SK-N-SH (cell line): ENCODE measurements around the gene HDAC4. TPM values are rescaled to one million over a fixed set of nuclear protein-coding genes. Genes with fewer than 3 reads are reported as not detected.

Source experiments
- CTCF ChIA-PET: fragments of 300-600, 350-600 bp; formaldehyde crosslinking; extraction: SDS; loops from one replicate; lab custom pipeline; 2021; lab: Yijun Ruan, JAX
- POLR2A ChIA-PET: fragments of 350-600 bp; sonication (Branson Sonifier 250); formaldehyde crosslinking; extraction: SDS; loops from one replicate; lab custom pipeline; 2020; ENCODE audit warnings: antibody characterized with exemption, inconsistent platforms; lab: Yijun Ruan, JAX
- DNase-seq: peaks from one replicate; pipeline ENCODE4 v3.0.0; 2012
- H2AFZ ChIP-seq: fragments of 200-600 bp; sonication (generic); 2 replicates; pipeline ENCODE4 v1.8.1; 2016; ENCODE audit warnings: antibody characterized with exemption, mild to moderate bottlenecking, low read depth
- H3F3A ChIP-seq: fragments of 200-600 bp; sonication (generic); replicated peaks from 2 replicates; pipeline ENCODE3; 2016; ENCODE audit warnings: antibody characterized with exemption, mild to moderate bottlenecking; ENCODE audit not compliant: insufficient read depth
- H3K27ac ChIP-seq, 2 experiments: fragments of 200-500 bp in 1 of 2; fragments of 200-600 bp in 1 of 2; sonication (Bioruptor generic) in 1 of 2; sonication (generic), shearing (Covaris generic) in 1 of 2; 2 replicates each; pipeline versions ENCODE4 v1.5.1 to v1.6.1; 2014 to 2016; ENCODE audit warnings: low read depth in 2 of 2, inconsistent platforms in 1 of 2, low read length in 1 of 2, mild to moderate bottlenecking in 1 of 2, mixed read lengths in 1 of 2
- H3K27me3 ChIP-seq: fragments of 200-600 bp; sonication (generic), shearing (Covaris generic); 2 replicates; pipeline ENCODE4 v1.6.1; 2016; ENCODE audit warnings: mixed run types; ENCODE audit not compliant: insufficient read depth
- H3K36me3 ChIP-seq, 2 experiments: fragments of 200-500 bp in 1 of 2; fragments of 200-600 bp in 1 of 2; sonication (Bioruptor generic) in 1 of 2; sonication (generic) in 1 of 2; replicated peaks in 1 of 2; 2 replicates each; pipeline versions ENCODE3 to v1.5.1; 2014 to 2016; ENCODE audit warnings: low read length in 1 of 2, mild to moderate bottlenecking in 1 of 2; ENCODE audit not compliant: insufficient read depth in 2 of 2, control insufficient read depth in 1 of 2
- H3K4me1 ChIP-seq, 2 experiments: fragments of 200-500 bp in 1 of 2; fragments of 200-600 bp in 1 of 2; sonication (Bioruptor generic) in 1 of 2; sonication (generic), shearing (Covaris generic) in 1 of 2; 2 replicates each; pipeline versions ENCODE4 v1.5.1 to v1.6.1; 2014 to 2016; ENCODE audit warnings: low read depth in 1 of 2, low read length in 1 of 2, mixed run types in 1 of 2; ENCODE audit not compliant: insufficient read depth in 2 of 2, control insufficient read depth in 1 of 2
- H3K4me2 ChIP-seq: fragments of 200-600 bp; sonication (generic), shearing (Covaris generic); 2 replicates; pipeline ENCODE4 v1.6.1; 2017; ENCODE audit warnings: mixed run types
- H3K4me3 ChIP-seq, 2 experiments: fragments of 200-500 bp in 1 of 2; fragments of 200-600 bp in 1 of 2; sonication (Bioruptor generic) in 1 of 2; sonication (generic), shearing (Covaris generic) in 1 of 2; 2 replicates each; pipeline versions ENCODE4 v1.5.1 to v1.8.1; 2014 to 2016; ENCODE audit warnings: low read depth in 2 of 2, inconsistent platforms in 1 of 2, low read length in 1 of 2, mild to moderate bottlenecking in 1 of 2, mixed read lengths in 1 of 2, moderate library complexity in 1 of 2
- H3K79me2 ChIP-seq: fragments of 200-600 bp; sonication (generic); 2 replicates; pipeline ENCODE4 v1.8.1; 2017; ENCODE audit warnings: mild to moderate bottlenecking; ENCODE audit not compliant: insufficient read depth
- H3K9ac ChIP-seq: fragments of 200-600 bp; sonication (generic); 2 replicates; pipeline ENCODE4 v1.6.1; 2017; ENCODE audit warnings: mixed run types
- H3K9me2 ChIP-seq: fragments of 200-600 bp; sonication (generic); 2 replicates; pipeline ENCODE4 v1.6.1; 2017; ENCODE audit warnings: mixed run types
- H3K9me3 ChIP-seq: fragments of 200-600 bp; sonication (generic); 2 replicates; pipeline ENCODE4 v1.6.1; 2017; ENCODE audit warnings: mixed run types, mild to moderate bottlenecking, moderate library complexity
- H4K20me1 ChIP-seq: fragments of 200-600 bp; sonication (generic); 2 replicates; pipeline ENCODE4 v1.6.1; 2017; ENCODE audit warnings: mild to moderate bottlenecking, mixed run types; ENCODE audit not compliant: insufficient read depth
- EP300 ChIP-seq, 2 experiments: IDR thresholded peaks; 2 replicates each; pipeline versions ENCODE4 v1.4.0 to v1.6.1; 2012; ENCODE audit warnings: borderline replicate concordance in 1 of 2, low read depth in 1 of 2, low read length in 1 of 2
- FOSL2 ChIP-seq: IDR thresholded peaks from 2 replicates; pipeline ENCODE4 v1.4.0; 2012; ENCODE audit warnings: low read depth, mild to moderate bottlenecking, moderate library complexity, borderline replicate concordance
- FOXM1 ChIP-seq: IDR thresholded peaks from 2 replicates; pipeline ENCODE4 v1.4.0; 2012; ENCODE audit warnings: low read depth, mild to moderate bottlenecking
- GABPA ChIP-seq: IDR thresholded peaks from 2 replicates; pipeline ENCODE4 v1.4.0; 2012; ENCODE audit warnings: low read depth, mild to moderate bottlenecking
- GATA2 ChIP-seq: sonication (generic); formaldehyde crosslinking; IDR thresholded peaks from 2 replicates; pipeline ENCODE4 v1.5.0; 2020; ENCODE audit warnings: mild to moderate bottlenecking, missing genetic modification reagents
- JUND ChIP-seq: IDR thresholded peaks from 2 replicates; pipeline ENCODE4 v1.4.0; 2012
- NFIC ChIP-seq: IDR thresholded peaks from 2 replicates; pipeline ENCODE4 v1.4.0; 2012; ENCODE audit warnings: borderline replicate concordance
- NRF1 ChIP-seq: IDR thresholded peaks from 2 replicates; pipeline ENCODE4 v1.6.1; 2012; ENCODE audit warnings: low read depth, mild to moderate bottlenecking, low read length
- POLR2AphosphoS5 ChIP-seq: IDR thresholded peaks from 2 replicates; pipeline ENCODE4 v1.6.1; 2012; ENCODE audit warnings: low read depth, low read length
- RCOR1 ChIP-seq: fragments of 150-350 bp; IDR thresholded peaks from 2 replicates; pipeline ENCODE4 v1.6.1; 2017; ENCODE audit warnings: antibody characterized with exemption, low read length
- RFX5 ChIP-seq: IDR thresholded peaks from 2 replicates; pipeline ENCODE4 v1.6.1; 2012; ENCODE audit warnings: mild to moderate bottlenecking, improper control_type of control experiment, low read length
- SIN3A ChIP-seq: IDR thresholded peaks from 2 replicates; pipeline ENCODE4 v1.6.1; 2012; ENCODE audit warnings: low read depth, mild to moderate bottlenecking, low read length, moderate library complexity, borderline replicate concordance
- SMC3 ChIP-seq: IDR thresholded peaks from 2 replicates; pipeline ENCODE4 v1.6.1; 2012; ENCODE audit warnings: low read depth, low read length, improper control_type of control experiment
- TAF1 ChIP-seq: IDR thresholded peaks from 2 replicates; pipeline ENCODE4 v1.6.1; 2012; ENCODE audit warnings: low read depth, mild to moderate bottlenecking, low read length, moderate library complexity, borderline replicate concordance
- TCF12 ChIP-seq: IDR thresholded peaks from 2 replicates; pipeline ENCODE4 v1.4.0; 2012
- TEAD4 ChIP-seq: IDR thresholded peaks from 2 replicates; pipeline ENCODE4 v1.4.0; 2012; ENCODE audit warnings: mild to moderate bottlenecking, borderline replicate concordance; ENCODE audit not compliant: insufficient read depth
- WGBS: methylation state at CpG from one replicate; pipeline ENCODE4 v1.1.6; 2017; ENCODE audit warnings: low lambda C conversion rate; 5-methylcytosine and 5-hydroxymethylcytosine counted together
- polyA plus RNA-seq, 3 experiments: library from polyadenylated mRNA; depleted of rRNA; stranded (reverse); fragments of >200 nt; gene quantifications; 2 replicates each; pipeline ENCODE4 v1.2.3, GENCODE V29; 2012
- TF ChIP-seq, protein P1 (sequence below): fragments of 200-600 bp; sonication (generic); IDR thresholded peaks from 2 replicates; pipeline ENCODE4 v1.6.1; 2017; ENCODE audit warnings: antibody characterized with exemption, mild to moderate bottlenecking, moderate library complexity
- TF ChIP-seq, protein P2 (sequence below): IDR thresholded peaks from 2 replicates; pipeline ENCODE4 v1.4.0; 2012; ENCODE audit warnings: low read depth, borderline replicate concordance
- TF ChIP-seq, protein P3 (sequence below): fragments of 150-350 bp; IDR thresholded peaks from 2 replicates; pipeline ENCODE4 v1.6.1; 2016; ENCODE audit warnings: mild to moderate bottlenecking, low read depth, low read length
- TF ChIP-seq, protein P4 (sequence below): IDR thresholded peaks from 2 replicates; pipeline ENCODE4 v1.6.1; 2012; ENCODE audit warnings: mild to moderate bottlenecking, low read depth, low read length, moderate library complexity
- TF ChIP-seq, protein P5 (sequence below): IDR thresholded peaks from 2 replicates; pipeline ENCODE4 v1.4.0; 2012; ENCODE audit warnings: low read depth

HDAC4 gene
- polyA plus RNA-seq, 1 of the 3 experiments (the other 2 are of a cell fraction), result 5.5 TPM

DNA sequence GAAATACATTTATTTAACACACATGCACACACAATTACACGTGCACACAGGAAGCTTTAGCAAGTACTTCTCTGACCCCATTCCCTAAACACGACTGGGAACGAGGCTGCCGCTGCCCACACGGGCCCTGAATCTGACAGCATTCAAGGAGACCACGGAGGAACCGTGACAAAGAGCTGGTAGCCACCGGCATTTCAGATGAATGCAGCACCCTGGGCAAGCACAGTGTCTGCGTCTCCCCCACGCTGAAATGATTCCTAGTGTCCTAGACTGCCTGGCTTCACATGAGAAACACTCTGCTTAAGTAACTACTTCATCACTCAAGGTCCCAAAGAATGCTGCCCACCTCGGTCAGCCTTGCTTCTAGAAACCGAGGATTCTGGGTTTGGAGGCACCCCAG is 95.0 kb downstream of the HDAC4 start:
- 95% methylated on average over 9 of the region's 12 CpGs for WGBS
- Histone ChIP-seq H3K27ac (peak overlapping the region in 1 of 2 experiments; percentile 76; a peak in 2 of 4 replicates), H3K36me3 (no peaks in the 10 kb centered on the region), H3K9me3 (no peaks in the 10 kb centered on the region), H2AFZ (no peak overlapping the region), H4K20me1 (0 out of 2 replicates have a peak, but pooled peaks cover 4% of the 10 kb centered on the region), H3K4me3 (no peak overlapping the region), H3K79me2 (no peaks in the 10 kb centered on the region), H3K9me2 (no peaks in the 10 kb centered on the region), H3K27me3 (no peaks in the 10 kb centered on the region), H3K4me2 (no peak overlapping the region), H3K9ac (no peak overlapping the region), H3K4me1 (peaks cover 0 to 95% of the 10 kb centered on the region in 2 experiments; a peak in 3 of 4 replicates), H3F3A (no peaks in the 10 kb centered on the region)
- no peak for DNase-seq
- TF ChIP-seq GABPA (no peak), TEAD4 (no peak), GATA2 (no peak), NFIC (no peak), RCOR1 (no peak), NRF1 (no peak), JUND (no peak), SIN3A (no peak), FOSL2 (no peak), TCF12 (no peak)
- TF ChIP-seq, protein P1, sequence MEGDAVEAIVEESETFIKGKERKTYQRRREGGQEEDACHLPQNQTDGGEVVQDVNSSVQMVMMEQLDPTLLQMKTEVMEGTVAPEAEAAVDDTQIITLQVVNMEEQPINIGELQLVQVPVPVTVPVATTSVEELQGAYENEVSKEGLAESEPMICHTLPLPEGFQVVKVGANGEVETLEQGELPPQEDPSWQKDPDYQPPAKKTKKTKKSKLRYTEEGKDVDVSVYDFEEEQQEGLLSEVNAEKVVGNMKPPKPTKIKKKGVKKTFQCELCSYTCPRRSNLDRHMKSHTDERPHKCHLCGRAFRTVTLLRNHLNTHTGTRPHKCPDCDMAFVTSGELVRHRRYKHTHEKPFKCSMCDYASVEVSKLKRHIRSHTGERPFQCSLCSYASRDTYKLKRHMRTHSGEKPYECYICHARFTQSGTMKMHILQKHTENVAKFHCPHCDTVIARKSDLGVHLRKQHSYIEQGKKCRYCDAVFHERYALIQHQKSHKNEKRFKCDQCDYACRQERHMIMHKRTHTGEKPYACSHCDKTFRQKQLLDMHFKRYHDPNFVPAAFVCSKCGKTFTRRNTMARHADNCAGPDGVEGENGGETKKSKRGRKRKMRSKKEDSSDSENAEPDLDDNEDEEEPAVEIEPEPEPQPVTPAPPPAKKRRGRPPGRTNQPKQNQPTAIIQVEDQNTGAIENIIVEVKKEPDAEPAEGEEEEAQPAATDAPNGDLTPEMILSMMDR, result no peak
- TF ChIP-seq, protein P2, sequence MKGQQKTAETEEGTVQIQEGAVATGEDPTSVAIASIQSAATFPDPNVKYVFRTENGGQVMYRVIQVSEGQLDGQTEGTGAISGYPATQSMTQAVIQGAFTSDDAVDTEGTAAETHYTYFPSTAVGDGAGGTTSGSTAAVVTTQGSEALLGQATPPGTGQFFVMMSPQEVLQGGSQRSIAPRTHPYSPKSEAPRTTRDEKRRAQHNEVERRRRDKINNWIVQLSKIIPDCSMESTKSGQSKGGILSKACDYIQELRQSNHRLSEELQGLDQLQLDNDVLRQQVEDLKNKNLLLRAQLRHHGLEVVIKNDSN, result no peak
- TF ChIP-seq, protein P3, sequence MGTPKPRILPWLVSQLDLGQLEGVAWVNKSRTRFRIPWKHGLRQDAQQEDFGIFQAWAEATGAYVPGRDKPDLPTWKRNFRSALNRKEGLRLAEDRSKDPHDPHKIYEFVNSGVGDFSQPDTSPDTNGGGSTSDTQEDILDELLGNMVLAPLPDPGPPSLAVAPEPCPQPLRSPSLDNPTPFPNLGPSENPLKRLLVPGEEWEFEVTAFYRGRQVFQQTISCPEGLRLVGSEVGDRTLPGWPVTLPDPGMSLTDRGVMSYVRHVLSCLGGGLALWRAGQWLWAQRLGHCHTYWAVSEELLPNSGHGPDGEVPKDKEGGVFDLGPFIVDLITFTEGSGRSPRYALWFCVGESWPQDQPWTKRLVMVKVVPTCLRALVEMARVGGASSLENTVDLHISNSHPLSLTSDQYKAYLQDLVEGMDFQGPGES, result no peak
- POLR2A ChIA-PET, result no interaction called here
- CTCF ChIA-PET, result interaction anchor here (0.6 to 2.3 kb wide), 2 partner anchors 21 to 62 kb away, joined by 3 to 8 read pairs; no protein-coding TSS in a partner anchor

DNA sequence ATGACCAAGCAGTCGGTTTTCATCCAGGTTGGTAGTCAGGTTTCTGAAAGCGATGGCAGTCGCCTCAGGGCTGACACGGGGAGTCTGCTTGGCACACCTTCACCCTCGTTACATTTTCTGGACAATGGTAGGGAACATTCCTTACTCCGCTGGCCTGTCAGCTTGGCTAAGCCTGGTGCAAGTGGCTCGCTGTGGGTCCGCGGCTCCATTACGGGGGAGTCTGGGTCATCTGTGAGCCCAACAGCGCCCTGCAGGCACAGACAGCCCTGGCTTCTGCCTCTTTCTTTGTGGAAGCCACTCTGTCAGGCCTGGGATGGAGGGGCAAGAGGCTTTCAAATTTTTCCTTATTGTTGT is 95.6 kb downstream of the HDAC4 start:
- Histone ChIP-seq H3F3A (no peaks in the 10 kb centered on the region), H3K4me1 (peaks cover 0 to 95% of the 10 kb centered on the region in 2 experiments; a peak in 3 of 4 replicates), H3K4me3 (no peak overlapping the region), H3K27me3 (no peaks in the 10 kb centered on the region), H3K9me2 (no peaks in the 10 kb centered on the region), H3K79me2 (no peaks in the 10 kb centered on the region), H3K36me3 (no peaks in the 10 kb centered on the region), H3K9me3 (no peaks in the 10 kb centered on the region), H2AFZ (no peak overlapping the region), H3K9ac (no peak overlapping the region), H3K27ac (peak overlapping the region in 1 of 2 experiments; percentile 76; a peak in 2 of 4 replicates), H3K4me2 (no peak overlapping the region), H4K20me1 (0 out of 2 replicates have a peak, but pooled peaks cover 4% of the 10 kb centered on the region)
- DNase-seq, result peak; percentile 77
- WGBS, result 85% methylated on average over 11 of the region's 11 CpGs
- TF ChIP-seq TCF12 (no peak), POLR2AphosphoS5 (no peak), RFX5 (no peak), GABPA (no peak), SMC3 (no peak), TEAD4 (no peak), EP300 (IDR thresholded peaks at IDR 0.05; ENCODE audit: borderline replicate concordance in 1 of 2, low read depth in 1 of 2, low read length in 1 of 2) (no peak), FOSL2 (no peak), NFIC (no peak), FOXM1 (no peak), TAF1 (no peak)
- TF ChIP-seq, protein P4, sequence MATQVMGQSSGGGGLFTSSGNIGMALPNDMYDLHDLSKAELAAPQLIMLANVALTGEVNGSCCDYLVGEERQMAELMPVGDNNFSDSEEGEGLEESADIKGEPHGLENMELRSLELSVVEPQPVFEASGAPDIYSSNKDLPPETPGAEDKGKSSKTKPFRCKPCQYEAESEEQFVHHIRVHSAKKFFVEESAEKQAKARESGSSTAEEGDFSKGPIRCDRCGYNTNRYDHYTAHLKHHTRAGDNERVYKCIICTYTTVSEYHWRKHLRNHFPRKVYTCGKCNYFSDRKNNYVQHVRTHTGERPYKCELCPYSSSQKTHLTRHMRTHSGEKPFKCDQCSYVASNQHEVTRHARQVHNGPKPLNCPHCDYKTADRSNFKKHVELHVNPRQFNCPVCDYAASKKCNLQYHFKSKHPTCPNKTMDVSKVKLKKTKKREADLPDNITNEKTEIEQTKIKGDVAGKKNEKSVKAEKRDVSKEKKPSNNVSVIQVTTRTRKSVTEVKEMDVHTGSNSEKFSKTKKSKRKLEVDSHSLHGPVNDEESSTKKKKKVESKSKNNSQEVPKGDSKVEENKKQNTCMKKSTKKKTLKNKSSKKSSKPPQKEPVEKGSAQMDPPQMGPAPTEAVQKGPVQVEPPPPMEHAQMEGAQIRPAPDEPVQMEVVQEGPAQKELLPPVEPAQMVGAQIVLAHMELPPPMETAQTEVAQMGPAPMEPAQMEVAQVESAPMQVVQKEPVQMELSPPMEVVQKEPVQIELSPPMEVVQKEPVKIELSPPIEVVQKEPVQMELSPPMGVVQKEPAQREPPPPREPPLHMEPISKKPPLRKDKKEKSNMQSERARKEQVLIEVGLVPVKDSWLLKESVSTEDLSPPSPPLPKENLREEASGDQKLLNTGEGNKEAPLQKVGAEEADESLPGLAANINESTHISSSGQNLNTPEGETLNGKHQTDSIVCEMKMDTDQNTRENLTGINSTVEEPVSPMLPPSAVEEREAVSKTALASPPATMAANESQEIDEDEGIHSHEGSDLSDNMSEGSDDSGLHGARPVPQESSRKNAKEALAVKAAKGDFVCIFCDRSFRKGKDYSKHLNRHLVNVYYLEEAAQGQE, result no peak
- TF ChIP-seq, protein P5, sequence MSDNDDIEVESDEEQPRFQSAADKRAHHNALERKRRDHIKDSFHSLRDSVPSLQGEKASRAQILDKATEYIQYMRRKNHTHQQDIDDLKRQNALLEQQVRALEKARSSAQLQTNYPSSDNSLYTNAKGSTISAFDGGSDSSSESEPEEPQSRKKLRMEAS, result no peak
- ChIA-PET POLR2A (interaction anchor here (1.0 kb wide), 1 partner anchor 12 kb away, joined by 3 read pairs; no protein-coding TSS in a partner anchor), CTCF (interaction anchor here (1.0 to 2.3 kb wide), 3 partner anchors 11 to 21 kb away, joined by 3 to 8 read pairs (median 8); no protein-coding TSS in a partner anchor)
